Gastroesophageal sphincter (tissue), 3 donors: ENCODE results near the gene TSN.

ENCODE experiments used
- CTCF ChIP-seq, 4 experiments: fragments of 200-600 bp in 2 of 4; fragments of 450-650 bp in 2 of 4; sonication (generic) in 1 of 4; IDR thresholded peaks; one replicate each; pipeline ENCODE4 v1.5.1; 2017 to 2019; ENCODE audit warnings: antibody characterized with exemption in 4 of 4, mild to moderate bottlenecking in 2 of 4, moderate library complexity in 2 of 4
- POLR2A ChIP-seq, 2 donors: fragments of 450-650 bp; IDR thresholded peaks; one replicate each; pipeline ENCODE4 v1.6.1; 2017; ENCODE audit warnings: antibody characterized with exemption in 2 of 2, mild to moderate bottlenecking in 2 of 2, moderate library complexity in 1 of 2
- POLR2AphosphoS5 ChIP-seq: sonication (generic); formaldehyde crosslinking; IDR thresholded peaks from one replicate; pipeline ENCODE4 v1.6.1; 2017; ENCODE audit warnings: antibody characterized with exemption

- no peak for TF ChIP-seq CTCF (IDR thresholded peaks at IDR 0.05)
- TF ChIP-seq POLR2A (IDR thresholded peaks at IDR 0.05): no peak
- no peak for TF ChIP-seq POLR2AphosphoS5
These were observed 16.7 kb downstream of the TSN start for GRCh38 chr2:121771976-121772742.
